Stimulated activated CD4-positive, alpha-beta T cell treated with anti-CD3 and anti-CD28 coated beads, Interleukin-12 subunit alpha, Interleukin-12 subunit beta, amount 100 ng/mL, for 48 hours (primary cell): ENCODE measurements around the gene TSTD2.
"Not testable (repeated sequence)": the region's sequence is repeated elsewhere in the genome, so short reads cannot be mapped to it uniquely, and the experiment has no call there.

Source experiments
- DNase-seq, 3 donors: peaks; one replicate each; pipeline ENCODE4 v3.0.0-alpha.2; 2020; ENCODE audit warnings: low read depth in 2 of 3, low spot score in 1 of 3

The TSTD2 gene

GRCh38 chr9:97593960-97594359, 39.2 kb downstream of the TSTD2 start:
- no peak for DNase-seq

DNA sequence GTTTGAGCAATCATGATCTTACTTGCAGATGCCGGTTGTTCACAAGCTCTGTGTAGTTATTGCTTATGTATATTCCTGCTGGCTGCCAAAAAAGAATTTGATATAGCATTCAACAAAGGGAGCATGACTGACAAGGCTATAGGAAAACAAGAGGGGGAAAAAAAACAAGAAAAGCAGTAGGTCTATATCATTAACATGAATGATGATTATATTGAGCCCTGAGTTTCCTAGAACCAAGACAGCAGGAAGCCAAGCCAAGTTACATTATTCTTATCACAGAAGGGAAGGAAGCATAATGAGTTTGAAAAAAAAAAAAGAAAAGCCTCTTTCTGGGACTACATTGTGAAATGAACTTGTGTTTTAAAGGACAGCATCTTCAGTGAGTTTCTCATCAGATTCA, 41.0 kb downstream of the TSTD2 start:
- no peak for DNase-seq

GRCh38 chr9:97591535-97591934, 41.6 kb downstream of the TSTD2 start:
- no peak for DNase-seq

DNA sequence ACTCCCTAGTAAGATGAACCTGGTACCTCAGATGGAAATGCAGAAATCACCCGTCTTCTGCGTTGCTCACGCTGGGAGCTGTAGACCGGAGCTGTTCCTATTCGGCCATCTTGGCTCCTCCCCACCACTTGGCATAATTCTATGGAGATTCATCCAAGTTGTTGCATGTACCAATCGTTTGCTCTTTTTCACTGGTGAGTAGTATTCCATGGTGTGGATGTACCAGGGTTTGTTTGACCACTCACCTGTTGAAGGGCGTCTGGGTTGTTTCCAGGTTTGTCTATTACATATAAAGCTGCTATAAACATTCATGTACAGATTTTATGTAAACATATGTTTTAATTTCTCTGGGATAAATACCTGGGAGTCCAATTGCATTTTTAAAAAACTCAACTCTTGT, 46.3 kb downstream of the TSTD2 start:
- DNase-seq: not testable (repeated sequence)

- DNase-seq: not testable (repeated sequence)
Observed at GRCh38 chr9:97584778-97585177, 48.4 kb downstream of the TSTD2 start.

GRCh38 chr9:97581590-97581989, 51.6 kb downstream of the TSTD2 start:
- DNase-seq: not testable (repeated sequence)

- no peak for DNase-seq
Observed at GRCh38 chr9:97579914-97580313, 53.3 kb downstream of the TSTD2 start.

GRCh38 chr9:97578846-97579245, 54.3 kb downstream of the TSTD2 start:
- DNase-seq: no peak

GRCh38 chr9:97577051-97577450, 56.1 kb downstream of the TSTD2 start:
- DNase-seq: no peak

DNA sequence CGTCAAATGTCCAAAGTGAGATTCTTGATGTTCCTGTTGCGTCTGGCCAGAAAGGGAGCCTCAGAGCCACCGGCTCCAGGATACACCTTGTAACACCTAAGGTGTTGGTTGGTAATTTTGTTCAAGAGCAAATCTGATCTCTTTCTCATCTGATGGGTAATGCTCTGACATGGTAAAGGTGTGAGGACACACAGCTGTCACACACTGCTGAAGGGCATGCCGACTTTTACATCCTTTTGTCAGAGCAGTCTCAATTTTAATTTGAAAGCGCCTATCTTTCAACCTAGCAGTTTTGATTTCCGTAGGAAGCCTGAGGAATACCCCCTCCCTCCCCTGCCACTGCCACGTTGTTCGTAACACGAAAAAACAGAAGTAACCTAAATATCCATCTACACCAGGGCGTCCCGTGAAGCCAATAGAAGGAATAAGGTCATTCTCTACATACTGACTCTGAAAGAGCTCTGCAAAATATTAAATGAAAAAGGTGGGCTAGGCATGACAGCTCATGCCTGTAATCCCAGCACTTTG, 57.4 kb downstream of the TSTD2 start:
- no peak for DNase-seq

DNA sequence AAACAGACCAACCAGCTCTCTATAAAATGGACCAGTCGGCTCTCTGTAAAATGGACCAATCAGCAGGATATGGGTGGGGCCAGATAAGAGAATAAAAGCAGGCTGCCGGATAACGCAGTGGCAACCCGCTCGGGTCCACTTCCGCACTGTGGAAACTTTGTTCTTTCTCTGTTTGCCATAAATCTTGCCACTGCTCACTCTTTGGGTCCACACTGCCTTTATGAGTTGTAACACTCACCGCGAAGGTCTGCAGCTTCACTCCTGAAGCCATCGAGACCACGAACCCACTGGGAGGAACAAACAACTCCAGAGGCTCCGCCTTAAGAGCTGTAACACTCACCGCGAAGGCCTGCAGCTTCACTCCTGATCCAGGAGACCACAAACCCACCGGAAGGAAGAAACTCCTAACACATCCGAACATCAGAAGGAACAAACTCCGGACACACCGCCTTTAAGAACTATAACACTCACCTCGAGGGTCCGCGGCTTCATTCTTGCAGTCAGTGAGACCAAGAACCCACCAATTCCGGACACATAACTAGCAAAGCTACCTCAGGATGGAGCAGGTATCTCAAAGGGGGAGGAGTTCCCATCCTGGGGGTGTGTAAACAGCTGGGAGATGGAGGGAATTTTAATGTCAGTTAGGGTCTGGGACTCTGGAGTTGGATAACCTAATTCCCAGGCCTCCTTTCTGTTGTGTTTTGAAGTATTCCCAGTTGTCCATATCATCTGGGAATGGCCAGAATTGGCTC, 58.1 kb downstream of the TSTD2 start:
- DNase-seq: peak; percentile 6 to 34 (median 25)

DNA sequence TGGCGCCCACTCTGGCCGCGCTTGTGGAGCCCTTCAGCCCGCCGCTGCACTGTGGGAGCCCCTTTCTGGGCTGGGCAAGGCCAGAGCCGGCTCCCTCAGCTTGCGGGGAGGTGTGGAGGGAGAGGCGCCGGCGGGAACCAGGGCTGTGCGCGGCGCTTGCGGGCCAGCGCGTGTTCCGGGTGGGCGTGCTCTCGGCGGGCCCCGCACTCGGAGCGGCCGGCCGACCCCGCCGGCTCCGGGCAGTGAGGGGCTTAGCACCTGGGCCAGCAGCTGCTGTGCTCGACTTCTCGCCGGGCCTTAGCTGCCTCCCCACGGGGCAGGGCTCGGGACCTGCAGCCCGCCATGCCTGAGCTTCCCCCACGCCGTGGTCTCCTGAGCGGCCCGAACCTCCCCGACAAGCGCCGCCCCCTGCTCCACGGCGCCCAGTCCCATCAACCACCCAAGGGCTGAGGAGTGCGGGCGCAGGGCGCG, 59.0 kb downstream of the TSTD2 start:
- DNase-seq: not testable (repeated sequence)

GRCh38 chr9:97573482-97574073, 59.6 kb downstream of the TSTD2 start:
- DNase-seq: no peak

DNA sequence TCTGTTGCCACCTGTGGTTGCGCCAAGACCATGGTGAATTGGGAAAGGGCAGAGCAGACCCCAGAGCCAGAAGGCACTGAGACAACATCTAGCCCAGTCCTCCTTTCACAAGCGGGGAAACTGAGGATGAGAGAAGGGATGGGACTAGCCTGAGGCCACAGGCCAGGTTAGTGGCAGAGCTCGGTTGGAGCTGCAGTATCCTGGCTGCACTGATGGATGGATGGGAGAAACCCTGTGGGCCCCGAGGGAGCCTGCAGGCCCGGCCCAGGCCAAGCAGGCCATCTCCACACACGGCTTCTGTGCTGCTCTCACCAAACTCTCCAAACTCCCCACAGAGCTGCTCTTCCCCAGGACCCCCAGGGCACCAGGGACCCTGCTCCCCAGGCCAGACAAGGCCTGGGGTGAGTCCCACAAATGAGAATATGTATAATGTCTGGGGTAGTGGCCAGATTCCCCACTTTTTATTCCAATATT, 60.2 kb downstream of the TSTD2 start:
- DNase-seq: no peak

DNA sequence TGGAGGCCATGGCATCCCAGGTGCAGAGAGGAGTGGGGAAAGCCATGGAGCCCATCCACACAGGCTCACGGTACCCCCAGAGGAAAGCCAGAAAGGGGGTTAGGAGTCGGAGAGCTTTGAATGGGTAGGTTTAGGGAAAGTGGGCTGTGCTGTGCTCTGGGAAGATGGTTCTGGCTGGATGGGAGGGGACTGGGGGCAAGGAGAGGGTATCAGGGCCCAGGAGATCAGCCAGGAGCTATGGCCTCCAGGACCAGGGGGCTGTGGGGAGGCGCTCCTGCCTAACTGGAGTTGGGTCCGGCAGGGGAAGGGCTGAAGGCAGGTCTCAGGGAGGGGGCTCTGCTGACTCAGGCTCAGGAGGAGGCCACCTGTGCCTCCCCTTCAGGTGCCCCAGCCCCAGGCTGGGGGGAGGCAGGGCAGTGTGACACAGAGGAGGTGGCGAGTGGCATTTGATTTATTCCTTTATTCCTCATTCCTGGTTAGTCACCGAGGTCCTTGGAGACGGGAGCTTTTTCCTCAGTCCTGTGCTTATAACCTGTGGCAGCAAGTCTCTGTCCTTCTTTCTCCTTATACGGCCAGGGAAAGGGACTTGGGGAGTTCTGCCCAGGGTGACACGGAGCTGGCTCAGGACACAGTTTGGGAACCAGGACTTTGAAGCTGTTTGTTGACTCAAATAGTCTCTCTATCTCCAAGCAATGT, 60.8 kb downstream of the TSTD2 start:
- no peak for DNase-seq

GRCh38 chr9:97571664-97572063, 61.5 kb downstream of the TSTD2 start:
- DNase-seq: no peak

DNA sequence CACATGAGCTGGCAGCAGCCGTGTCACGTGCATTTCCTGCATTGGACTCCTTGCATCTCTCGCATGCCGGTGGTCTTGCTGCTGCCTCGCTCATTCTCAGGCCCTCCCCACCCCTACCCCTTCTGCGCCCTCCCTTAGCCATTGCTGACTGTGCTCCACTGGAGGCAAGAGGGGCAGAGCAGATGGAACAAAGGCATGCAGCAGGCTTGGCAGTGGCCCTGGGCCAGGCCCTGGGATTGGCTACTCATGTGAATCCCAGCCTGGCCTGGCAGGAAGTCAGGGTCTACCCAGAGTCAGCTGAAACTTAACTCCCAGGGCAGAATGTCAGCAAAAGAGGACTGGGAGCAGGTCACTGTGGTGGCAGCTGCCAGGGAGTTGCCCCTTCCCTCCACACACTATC, 62.3 kb downstream of the TSTD2 start:
- no peak for DNase-seq

GRCh38 chr9:97568461-97569275, 64.5 kb downstream of the TSTD2 start:
- DNase-seq: no peak

GRCh38 chr9:97567894-97568202, 65.3 kb downstream of the TSTD2 start:
- DNase-seq: no peak

DNA sequence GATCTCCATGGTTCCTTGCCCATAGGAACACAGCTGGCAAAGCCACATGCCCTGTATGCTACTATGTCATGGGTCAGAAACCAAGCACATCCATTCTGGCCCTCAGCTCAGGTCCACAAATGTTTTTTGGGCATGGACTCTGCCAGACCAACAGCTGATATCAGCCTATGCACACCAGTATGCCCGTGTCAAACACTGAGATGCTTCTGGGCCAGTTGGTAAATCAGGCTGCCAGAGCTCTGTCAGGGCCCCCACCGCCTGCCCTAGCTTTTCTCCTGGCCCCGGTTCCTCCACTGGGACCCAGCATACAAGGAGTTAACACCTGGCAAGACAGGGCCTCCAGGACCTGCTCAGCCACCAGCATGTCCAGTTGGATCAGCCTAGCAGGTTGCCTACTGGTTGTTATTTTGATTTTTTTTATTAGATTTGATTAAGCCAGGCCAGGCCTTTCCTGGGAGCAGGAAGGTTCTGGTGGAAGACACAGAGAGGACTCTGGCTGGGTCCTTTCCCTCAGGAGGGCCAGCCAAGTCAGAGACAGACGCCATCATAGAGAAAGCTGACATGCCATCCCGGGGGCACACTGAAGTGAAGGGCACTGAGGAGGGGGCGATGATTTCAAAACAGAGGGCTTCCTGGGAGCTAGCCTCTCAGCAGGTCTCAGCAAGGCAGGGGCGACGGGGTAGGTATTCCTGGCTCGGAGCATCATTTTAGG, 65.8 kb downstream of the TSTD2 start:
- DNase-seq: no peak

DNA sequence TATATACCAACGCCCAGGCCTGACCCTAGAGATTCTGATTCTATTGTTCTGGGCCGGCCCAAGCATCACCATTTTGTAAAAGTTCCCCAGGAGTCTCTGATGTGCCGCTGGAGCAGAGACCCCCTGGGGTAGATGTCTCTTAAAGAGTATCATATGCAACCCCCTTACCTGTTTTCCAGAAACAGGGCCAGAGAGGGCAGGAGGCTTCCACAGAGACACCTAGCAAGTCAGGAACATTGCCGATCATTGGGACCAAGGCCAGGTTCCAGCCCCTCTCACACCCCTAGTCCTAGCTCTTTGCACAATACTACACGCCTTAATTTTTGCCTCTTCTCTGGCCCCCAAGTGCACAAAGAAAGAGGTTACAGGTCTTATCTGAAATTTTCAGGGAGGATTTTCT, 67.9 kb downstream of the TSTD2 start:
- DNase-seq: no peak
